Fibroblast of the aortic adventitia (primary cell): ENCODE results near the gene GALNS. TPM values are rescaled to one million over a fixed set of nuclear protein-coding genes. Genes with fewer than 3 reads are reported as not detected.

Source experiments
- DNase-seq: peaks from one replicate; pipeline ENCODE4 v3.0.0-alpha.2; 2010; ENCODE audit warnings: low read depth
- H3K4me3 ChIP-seq: 2 replicates; pipeline ENCODE4 v1.5.1; 2011; ENCODE audit warnings: low read depth, mild to moderate bottlenecking, control low read depth, low read length, moderate library complexity
- CTCF ChIP-seq: IDR thresholded peaks from 2 replicates; pipeline ENCODE4 v1.5.1; 2011; ENCODE audit warnings: mild to moderate bottlenecking, low read length, control low read depth, inconsistent platforms; ENCODE audit not compliant: insufficient read depth
- total RNA-seq: library from RNA; depleted of rRNA; stranded (reverse); fragments of >200 nt; gene quantifications from 2 replicates; pipeline ENCODE4 v1.2.3, GENCODE V29; 2012; ENCODE audit warnings: low replicate concordance

The GALNS gene
- 11.6 and 22.5 TPM in 2 replicates for total RNA-seq

GRCh38 chr16:88856828-88857727 is at the start of gene GALNS, which contains the start of gene TRAPPC2L:
Gene GALNS (minus strand): TSS chr16:88856947. CDS start chr16:88856877, 70 bp downstream.
Gene TRAPPC2L (plus strand): TSS chr16:88857127. CDS start chr16:88857151, 24 bp downstream.
- no peak for TF ChIP-seq CTCF
- H3K4me3 ChIP-seq = peak within 1 kb of the TSS; percentile 98
- DNase-seq = peak; percentile 93

GRCh38 chr16:88906020-88906419 is 49.3 kb upstream of the GALNS start:
- TF ChIP-seq CTCF = no peak
- no peak for DNase-seq
- no peak overlapping the region for H3K4me3 ChIP-seq

- no peak for DNase-seq
- H3K4me3 ChIP-seq = no peak overlapping the region
- TF ChIP-seq CTCF = no peak
These were observed 48.8 kb upstream of the GALNS start for GRCh38 chr16:88905563-88905962.

- H3K4me3 ChIP-seq = no peak overlapping the region
- no peak for DNase-seq
These were observed 48.1 kb upstream of the GALNS start for GRCh38 chr16:88904676-88905365.

GRCh38 chr16:88903267-88903666 is 46.5 kb upstream of the GALNS start:
- no peak for TF ChIP-seq CTCF
- DNase-seq = no peak
- no peak overlapping the region for H3K4me3 ChIP-seq

More at GRCh38 chr16:88904676-88905365, 48.1 kb upstream of the GALNS start:
- no peak for TF ChIP-seq CTCF

GRCh38 chr16:88902744-88903143 is 46.0 kb upstream of the GALNS start:
- H3K4me3 ChIP-seq = no peak overlapping the region
- no peak for TF ChIP-seq CTCF
- no peak for DNase-seq
